GM18520 (cell line): Measurements from ENCODE around the gene DCUN1D2.
"Not testable (repeated sequence)": the region's sequence is repeated elsewhere in the genome, so short reads cannot be mapped to it uniquely, and the experiment has no call there.

Experiments
- ATAC-seq: cut with Tn5 transposase; IDR thresholded peaks from one replicate; pipeline ENCODE4 v1.9.1; 2021; ENCODE audit not compliant: unreplicated experiment

DCUN1D2 gene

DNA sequence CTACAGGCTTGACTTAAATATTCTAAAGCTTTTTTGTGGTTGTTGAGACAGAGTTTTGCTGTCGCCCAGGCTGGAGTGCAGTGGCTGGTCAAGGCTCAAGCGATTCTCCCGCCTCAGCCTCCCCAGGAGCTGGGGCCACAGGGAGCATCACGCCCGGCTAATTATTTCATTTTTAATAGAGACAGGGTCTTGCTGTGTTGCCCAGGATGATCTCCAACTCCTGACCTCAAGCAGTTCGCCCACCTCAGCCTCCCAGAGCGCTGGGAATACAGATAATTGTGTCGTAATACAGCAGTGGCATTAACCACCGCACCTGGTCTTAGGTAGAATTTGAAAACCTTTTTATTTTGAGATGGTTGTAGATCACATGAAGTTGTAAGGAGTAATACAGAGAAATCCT lies 1.5 kb upstream of the DCUN1D2 start:
- ATAC-seq = no peak

- ATAC-seq = no peak
Observed at GRCh38 chr13:113491418-113491883, 940 bp upstream of the DCUN1D2 start.

DNA sequence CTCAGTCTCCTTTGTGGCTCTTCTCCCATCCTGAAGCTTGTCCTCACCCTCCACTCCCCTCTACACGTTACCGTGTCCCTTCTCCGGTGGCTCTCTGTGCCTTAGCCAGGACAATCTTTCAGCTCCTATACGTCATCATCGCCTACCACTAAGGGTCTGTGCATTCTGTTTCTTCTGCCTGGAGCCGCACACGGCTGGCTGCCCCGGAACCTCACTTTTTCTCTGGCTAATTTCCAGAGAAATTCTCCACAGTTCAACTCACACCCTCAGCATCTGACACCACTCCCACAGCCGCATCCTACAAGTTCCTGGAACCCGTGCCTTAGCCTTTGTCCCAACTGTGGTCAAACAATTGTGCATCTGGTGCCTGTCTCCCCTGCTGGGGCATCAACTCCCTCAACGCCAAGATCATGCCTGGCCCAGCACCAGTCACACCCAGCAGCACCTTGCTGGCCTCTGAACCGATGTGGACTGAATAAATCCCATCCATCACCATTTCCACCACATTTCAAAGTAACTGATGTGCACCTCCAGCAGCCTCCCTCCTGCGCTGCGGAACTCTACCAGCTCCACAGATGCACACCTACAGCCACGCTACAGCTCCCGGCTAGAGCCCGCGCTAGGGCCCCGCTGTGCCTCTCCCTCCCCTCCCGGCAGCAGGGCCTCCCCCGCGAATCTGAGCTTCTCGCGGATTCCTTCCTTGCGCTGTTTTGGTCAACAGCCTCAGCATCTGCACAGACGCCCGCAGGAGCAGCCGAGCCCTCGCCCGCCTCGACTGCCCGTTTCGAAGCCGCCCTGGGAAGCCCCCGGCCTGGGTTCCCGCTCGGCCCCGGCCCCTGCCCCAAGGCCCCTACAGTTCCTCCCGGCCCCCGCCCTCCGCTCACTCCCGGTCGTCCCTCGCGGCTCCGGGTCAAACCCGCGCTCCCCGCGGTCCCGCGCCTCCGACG lies 689 bp downstream of the DCUN1D2 start:
- peak; percentile 1 for ATAC-seq

DNA sequence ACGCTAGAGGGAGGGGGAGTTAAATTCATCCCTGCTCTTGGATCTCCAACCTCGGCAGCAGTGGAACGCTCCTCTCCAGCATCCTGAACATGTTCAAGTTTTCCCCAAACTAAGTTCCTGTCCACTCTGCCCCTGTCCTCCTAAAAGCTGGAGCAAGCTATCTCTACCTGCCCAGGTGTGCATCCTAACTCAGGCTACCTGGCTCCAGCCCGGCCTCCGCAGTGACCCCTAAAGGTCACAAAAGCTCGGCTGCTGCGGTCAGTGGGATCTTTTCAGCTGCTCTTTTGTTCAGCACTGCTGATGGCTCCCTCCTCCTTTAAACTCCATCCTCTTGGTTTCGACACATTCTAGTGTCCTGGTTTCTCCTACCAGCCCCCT lies 1.4 kb downstream of the DCUN1D2 start:
- no peak for ATAC-seq

GRCh38 chr13:113488283-113488682 lies 2.2 kb downstream of the DCUN1D2 start:
- ATAC-seq = no peak

GRCh38 chr13:113486698-113487097 lies 3.8 kb downstream of the DCUN1D2 start:
- no peak for ATAC-seq

DNA sequence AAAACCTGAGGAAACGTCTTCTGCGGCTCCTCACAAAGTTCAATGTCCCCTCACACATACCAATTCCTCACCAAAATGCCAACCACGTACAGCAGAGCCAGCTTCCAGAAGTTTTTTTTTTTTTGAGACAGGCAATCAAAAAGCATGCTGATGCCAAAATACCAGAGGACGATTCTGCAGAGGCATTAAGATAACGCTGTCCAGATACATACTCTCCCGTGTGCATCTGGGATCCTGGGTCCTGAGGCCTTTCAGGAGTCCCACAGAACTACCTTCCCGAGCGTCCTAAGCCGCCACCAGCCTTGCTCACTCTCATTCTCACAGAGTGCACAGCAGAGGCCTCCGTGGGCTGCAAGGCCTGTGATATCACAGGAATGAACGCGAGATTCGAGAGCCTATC lies 5.0 kb downstream of the DCUN1D2 start:
- ATAC-seq = no peak

DNA sequence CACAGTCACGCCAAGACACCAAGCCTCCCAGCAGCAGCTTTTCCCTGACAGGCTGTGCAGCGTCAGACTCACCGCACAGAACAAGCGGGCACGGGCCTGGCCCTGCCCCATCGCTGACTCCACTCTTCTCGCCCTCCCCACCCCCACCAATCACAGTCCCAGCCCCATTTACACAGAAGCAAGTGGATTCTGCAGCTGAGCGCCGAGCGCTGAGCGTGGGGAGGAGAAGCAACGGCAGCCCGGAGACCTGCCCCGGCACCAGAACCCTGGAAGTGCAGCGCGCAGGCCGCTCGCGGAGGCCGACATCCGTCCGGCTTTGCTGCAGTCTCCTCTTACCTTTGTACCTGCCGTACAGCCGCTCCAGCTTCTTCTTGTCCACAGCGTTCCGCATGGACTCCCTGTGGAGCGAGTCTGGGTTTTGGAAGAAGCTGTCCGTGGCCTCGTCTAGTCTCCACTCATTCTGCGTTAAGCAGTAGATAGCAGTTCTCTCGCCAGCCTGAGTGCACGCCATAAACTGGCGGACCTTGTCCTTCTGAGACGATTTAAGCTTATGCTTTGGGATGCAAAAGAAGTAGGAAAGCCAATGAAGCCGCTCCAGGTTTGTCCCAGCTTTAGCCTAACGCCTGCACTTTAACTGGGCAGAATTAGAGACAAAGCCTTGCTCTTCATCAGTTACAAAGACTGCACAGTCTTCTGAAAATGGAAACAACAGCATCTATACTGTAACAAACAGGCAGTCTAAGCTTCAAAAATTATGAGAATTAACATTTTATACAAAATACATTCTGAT lies 6.8 kb downstream of the DCUN1D2 start:
- no peak for ATAC-seq

DNA sequence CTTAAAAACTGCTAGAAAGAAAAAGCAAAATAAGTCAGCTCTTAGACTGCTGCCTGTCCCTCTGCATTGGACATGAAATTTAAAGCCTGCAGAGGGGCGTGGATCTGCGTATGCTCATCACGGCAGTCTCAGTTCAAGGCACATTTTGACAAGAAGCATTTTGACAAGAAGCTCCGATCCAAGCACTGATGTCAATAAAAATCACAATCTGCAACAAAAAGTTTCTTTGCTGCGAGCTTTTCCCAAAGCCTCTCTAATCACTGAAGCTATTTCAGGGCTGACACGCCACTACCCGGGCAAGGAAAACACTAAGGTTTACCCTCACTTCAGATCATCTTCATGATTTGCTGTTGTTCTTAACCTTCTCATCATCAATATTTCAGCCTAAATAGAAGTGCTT lies 7.4 kb downstream of the DCUN1D2 start:
- ATAC-seq = no peak

DNA sequence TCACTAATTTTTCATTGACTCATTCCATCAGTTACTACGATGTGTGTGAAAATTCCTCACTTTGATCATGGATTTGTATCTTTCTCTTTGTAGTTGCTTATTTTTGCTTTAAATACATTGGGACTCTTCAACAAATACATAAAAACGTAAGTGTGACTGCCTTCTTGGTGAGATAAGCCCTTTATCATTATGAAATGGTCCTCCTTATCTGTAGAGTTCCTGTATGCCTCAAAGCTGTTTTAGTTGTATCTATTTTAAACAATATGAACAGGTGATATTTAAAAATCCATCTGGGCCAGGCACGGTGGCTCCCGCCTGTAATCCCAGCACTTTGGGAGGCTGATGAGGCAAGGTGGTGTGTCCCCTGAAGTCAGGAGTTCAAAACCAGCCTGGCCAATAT lies 11.3 kb downstream of the DCUN1D2 start:
- ATAC-seq = no peak

DNA sequence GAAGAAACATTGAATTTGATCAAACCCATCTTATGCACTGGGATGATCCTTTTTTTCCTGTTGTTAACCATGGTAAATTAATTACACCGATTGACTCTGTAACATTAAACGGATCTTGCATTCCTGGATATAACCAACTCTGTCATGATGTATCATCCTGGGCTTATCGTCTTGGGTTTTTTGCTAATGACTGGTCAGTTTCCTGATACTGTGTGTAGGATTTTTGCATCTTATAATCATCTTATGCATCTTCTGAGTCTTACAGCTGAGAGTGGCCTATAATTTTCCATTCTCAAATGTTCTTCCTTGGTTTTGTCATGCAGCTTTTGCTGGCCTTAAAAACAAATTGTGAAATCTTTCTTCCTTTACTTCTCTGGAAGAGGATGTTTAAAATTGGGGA lies 12.8 kb downstream of the DCUN1D2 start:
- ATAC-seq = no peak

- ATAC-seq = no peak
Observed at GRCh38 chr13:113476811-113477210, 13.7 kb downstream of the DCUN1D2 start.

DNA sequence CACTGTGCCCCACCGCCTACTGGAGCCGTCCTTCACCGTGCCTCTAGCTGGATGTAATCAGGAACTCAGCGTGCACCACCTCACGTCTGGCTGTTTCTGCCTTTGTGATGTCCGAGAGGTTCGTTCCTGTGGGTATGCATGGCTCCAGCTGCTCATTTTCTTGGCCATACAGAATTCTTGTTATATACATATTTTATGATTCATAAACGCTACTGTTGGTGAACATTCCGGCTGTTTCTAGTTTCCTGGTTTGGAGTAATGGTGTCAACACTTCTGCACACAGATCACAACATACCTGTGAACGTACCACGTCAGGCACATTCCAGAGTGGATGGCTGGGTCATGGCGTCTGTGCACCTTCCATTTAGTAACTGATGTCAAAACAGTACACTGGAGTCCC lies 14.6 kb downstream of the DCUN1D2 start:
- ATAC-seq = no peak

GRCh38 chr13:113475280-113475679 lies 15.2 kb downstream of the DCUN1D2 start:
- ATAC-seq = no peak

DNA sequence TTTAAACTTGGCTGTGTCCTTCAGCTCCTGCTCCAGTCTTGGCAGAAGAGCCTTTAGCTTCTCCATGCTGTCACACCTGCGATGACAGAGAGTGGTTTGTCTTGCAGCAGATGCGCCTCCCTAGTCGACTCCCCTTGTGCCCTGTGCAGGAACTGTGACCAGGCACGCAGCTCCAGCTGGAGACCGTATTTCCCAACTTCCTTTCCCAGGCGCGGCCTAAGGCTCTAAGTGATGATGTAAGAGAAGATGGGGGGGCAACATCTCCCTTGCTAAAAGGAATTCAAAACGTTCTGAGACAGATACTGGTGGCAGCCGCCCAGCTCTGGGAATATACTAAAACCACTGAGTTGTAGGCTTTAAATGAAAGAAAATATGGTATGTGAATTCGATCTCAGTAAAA lies 16.3 kb downstream of the DCUN1D2 start:
- no peak for ATAC-seq

- no peak for ATAC-seq
Observed at GRCh38 chr13:113472355-113473025, 18.0 kb downstream of the DCUN1D2 start.

DNA sequence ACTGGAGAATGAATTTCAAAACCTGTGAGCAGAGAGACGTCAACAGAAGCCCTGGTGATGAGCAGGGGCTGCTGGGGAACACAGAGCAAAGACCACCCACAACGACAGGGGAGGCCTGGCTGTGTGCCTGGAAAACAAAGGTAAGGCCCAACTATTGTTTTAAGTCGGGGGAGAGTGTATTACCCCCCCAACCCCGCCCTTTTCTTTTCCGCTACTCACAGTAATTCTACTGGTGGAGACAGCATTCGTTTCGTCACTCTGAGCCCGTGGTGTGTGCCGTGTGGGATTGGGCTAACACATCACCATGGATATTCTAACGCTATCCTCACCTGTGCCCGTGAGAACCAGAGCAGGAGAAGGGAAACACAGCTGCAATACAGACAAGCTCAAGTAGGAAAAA lies 18.7 kb downstream of the DCUN1D2 start:
- ATAC-seq = no peak

- not testable (repeated sequence) for ATAC-seq
Observed at GRCh38 chr13:113470635-113471163, 19.8 kb downstream of the DCUN1D2 start.

GRCh38 chr13:113470073-113470472 lies 20.4 kb downstream of the DCUN1D2 start:
- ATAC-seq = no peak

GRCh38 chr13:113469582-113469981 lies 20.9 kb downstream of the DCUN1D2 start:
- no peak for ATAC-seq
